ENCODE measurements around the gene RAB31.

- TF ChIP-seq CTCF (IDR thresholded peaks at IDR 0.05; ENCODE audit: low read depth, low read length) (no peak), POLR2A (IDR thresholded peaks at IDR 0.05; ENCODE audit: extremely low read depth, insufficient read length) (no peak), MYC (IDR thresholded peaks at IDR 0.05; ENCODE audit: low read depth, low read length) (no peak)
- TF ChIP-seq, protein P1, sequence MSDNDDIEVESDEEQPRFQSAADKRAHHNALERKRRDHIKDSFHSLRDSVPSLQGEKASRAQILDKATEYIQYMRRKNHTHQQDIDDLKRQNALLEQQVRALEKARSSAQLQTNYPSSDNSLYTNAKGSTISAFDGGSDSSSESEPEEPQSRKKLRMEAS (IDR thresholded peaks at IDR 0.05; ENCODE audit: low read depth, low read length) = no peak
Measured at GRCh38 chr18:9862686-9863085, 154.6 kb downstream of the RAB31 start.
